ENCODE measurements around the gene BTBD9. TPM values are rescaled to one million over a fixed set of nuclear protein-coding genes. Genes with fewer than 3 reads are reported as not detected.

Gene BTBD9
- total RNA-seq, 6 experiments from 2014 or later, result 11.0 to 12.7 (median 12.5) TPM

GRCh38 chr6:38656896-38657295 lies 17.2 kb upstream of the BTBD9 start:
- H3K27ac Mint-ChIP-seq, result no peak overlapping the region
- no peaks in the 10 kb centered on the region for H3K9me3 Mint-ChIP-seq
- TF ChIP-seq, protein P1, sequence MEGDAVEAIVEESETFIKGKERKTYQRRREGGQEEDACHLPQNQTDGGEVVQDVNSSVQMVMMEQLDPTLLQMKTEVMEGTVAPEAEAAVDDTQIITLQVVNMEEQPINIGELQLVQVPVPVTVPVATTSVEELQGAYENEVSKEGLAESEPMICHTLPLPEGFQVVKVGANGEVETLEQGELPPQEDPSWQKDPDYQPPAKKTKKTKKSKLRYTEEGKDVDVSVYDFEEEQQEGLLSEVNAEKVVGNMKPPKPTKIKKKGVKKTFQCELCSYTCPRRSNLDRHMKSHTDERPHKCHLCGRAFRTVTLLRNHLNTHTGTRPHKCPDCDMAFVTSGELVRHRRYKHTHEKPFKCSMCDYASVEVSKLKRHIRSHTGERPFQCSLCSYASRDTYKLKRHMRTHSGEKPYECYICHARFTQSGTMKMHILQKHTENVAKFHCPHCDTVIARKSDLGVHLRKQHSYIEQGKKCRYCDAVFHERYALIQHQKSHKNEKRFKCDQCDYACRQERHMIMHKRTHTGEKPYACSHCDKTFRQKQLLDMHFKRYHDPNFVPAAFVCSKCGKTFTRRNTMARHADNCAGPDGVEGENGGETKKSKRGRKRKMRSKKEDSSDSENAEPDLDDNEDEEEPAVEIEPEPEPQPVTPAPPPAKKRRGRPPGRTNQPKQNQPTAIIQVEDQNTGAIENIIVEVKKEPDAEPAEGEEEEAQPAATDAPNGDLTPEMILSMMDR (IDR thresholded peaks at IDR 0.05), result no peak
- H3K36me3 Mint-ChIP-seq (ENCODE audit: low read depth), result no peaks in the 10 kb centered on the region
- H3K27me3 Mint-ChIP-seq (ENCODE audit: insufficient read depth), result peaks cover 2% of the 10 kb centered on the region; the same call in 1 of the 2 replicates
- DNase-seq, result no peak
- no peak overlapping the region for H3K4me3 Mint-ChIP-seq
- no peaks in the 10 kb centered on the region for H3K4me1 Mint-ChIP-seq (ENCODE audit: low read depth)

GRCh38 chr6:38654263-38654662 lies 14.5 kb upstream of the BTBD9 start:
- no peak for DNase-seq
- TF ChIP-seq, protein P1 (IDR thresholded peaks at IDR 0.05), result no peak
- Mint-ChIP-seq H3K4me3 (no peak overlapping the region), H3K27ac (no peak overlapping the region), H3K27me3 (ENCODE audit: insufficient read depth) (0 out of 2 replicates have a peak, but pooled peaks cover 2% of the 10 kb centered on the region), H3K36me3 (ENCODE audit: low read depth) (no peaks in the 10 kb centered on the region), H3K4me1 (ENCODE audit: low read depth) (peaks cover 10% of the 10 kb centered on the region), H3K9me3 (no peaks in the 10 kb centered on the region)

DNA sequence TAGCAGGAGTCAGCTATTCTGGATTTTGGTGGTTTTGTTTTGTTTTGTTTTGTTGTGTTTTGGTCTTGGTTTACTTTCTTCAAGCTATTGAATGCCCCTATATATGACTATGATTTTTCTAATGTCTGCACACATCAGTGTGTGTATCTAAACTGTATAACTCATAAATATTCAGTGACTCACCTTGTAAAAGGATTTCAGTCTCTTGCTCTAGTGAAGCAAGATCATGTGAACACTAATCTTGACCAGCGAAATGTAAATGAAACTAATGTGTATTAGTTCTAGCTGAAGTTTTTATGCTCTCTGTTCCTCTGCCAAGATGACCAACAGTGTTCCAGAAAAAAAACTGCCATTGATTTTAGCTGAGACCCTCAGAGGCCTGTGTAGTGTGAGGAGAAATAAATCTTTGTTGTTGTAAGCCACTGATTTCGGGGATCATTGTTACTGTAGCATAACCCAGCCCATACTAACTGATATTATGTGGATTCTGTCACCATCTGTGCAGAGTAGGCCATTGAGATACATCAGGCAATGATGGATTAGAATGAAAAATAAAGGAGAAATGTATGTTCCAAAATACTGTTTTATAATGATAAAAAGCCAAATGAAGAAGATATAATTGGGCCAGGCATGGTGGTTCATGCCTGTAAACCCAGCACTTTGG lies 11.5 kb upstream of the BTBD9 start:
- Mint-ChIP-seq H3K4me3 (no peak overlapping the region), H3K36me3 (ENCODE audit: low read depth) (no peaks in the 10 kb centered on the region), H3K9me3 (no peaks in the 10 kb centered on the region), H3K27ac (no peak overlapping the region), H3K27me3 (ENCODE audit: insufficient read depth) (0 out of 2 replicates have a peak, but pooled peaks cover 2% of the 10 kb centered on the region), H3K4me1 (ENCODE audit: low read depth) (peaks cover 13% of the 10 kb centered on the region)
- peak; percentile 26 for DNase-seq
- TF ChIP-seq, protein P1 (IDR thresholded peaks at IDR 0.05), result no peak

- Mint-ChIP-seq H3K9me3 (no peaks in the 10 kb centered on the region), H3K4me1 (ENCODE audit: low read depth) (peaks cover 16% of the 10 kb centered on the region), H3K27ac (no peak overlapping the region), H3K36me3 (ENCODE audit: low read depth) (no peaks in the 10 kb centered on the region), H3K27me3 (ENCODE audit: insufficient read depth) (0 out of 2 replicates have a peak, but pooled peaks cover 2% of the 10 kb centered on the region), H3K4me3 (no peak overlapping the region)
- TF ChIP-seq, protein P1 (IDR thresholded peaks at IDR 0.05), result no peak
- DNase-seq, result no peak
Measured at GRCh38 chr6:38650207-38650752, 10.6 kb upstream of the BTBD9 start.

GRCh38 chr6:38649744-38650143 lies 10.0 kb upstream of the BTBD9 start:
- Mint-ChIP-seq H3K4me3 (no peak overlapping the region), H3K4me1 (ENCODE audit: low read depth) (peaks cover 16% of the 10 kb centered on the region), H3K36me3 (ENCODE audit: low read depth) (no peaks in the 10 kb centered on the region), H3K9me3 (no peaks in the 10 kb centered on the region), H3K27me3 (ENCODE audit: insufficient read depth) (0 out of 2 replicates have a peak, but pooled peaks cover 2% of the 10 kb centered on the region), H3K27ac (no peak overlapping the region)
- no peak for DNase-seq
- TF ChIP-seq, protein P1 (IDR thresholded peaks at IDR 0.05), result no peak
